Duodenal mucosa (tissue), 2 donors: ENCODE results near the gene OSBPL9.
"Not testable (repeated sequence)": the region's sequence is repeated elsewhere in the genome, so short reads cannot be mapped to it uniquely, and the experiment has no call there.

Experiments used
- H3K27ac ChIP-seq: one replicate; pipeline ENCODE4 v1.7.0; 2013; ENCODE audit warnings: low read depth, low read length
- H3K27me3 ChIP-seq, 2 donors: one replicate each; pipeline ENCODE4 v1.7.0; 2013; ENCODE audit warnings: low read length in 2 of 2, control low read depth in 1 of 2; ENCODE audit not compliant: insufficient read depth in 2 of 2, control insufficient read depth in 1 of 2
- H3K36me3 ChIP-seq, 2 donors: one replicate each; pipeline ENCODE4 v1.7.0; 2013; ENCODE audit warnings: low read length in 2 of 2, control low read depth in 1 of 2; ENCODE audit not compliant: insufficient read depth in 2 of 2, control insufficient read depth in 1 of 2
- H3K4me1 ChIP-seq, 2 donors: one replicate each; pipeline ENCODE4 v1.7.0; 2013; ENCODE audit warnings: low read length in 2 of 2, control low read depth in 1 of 2; ENCODE audit not compliant: insufficient read depth in 2 of 2, control insufficient read depth in 1 of 2
- H3K4me3 ChIP-seq, 2 donors: one replicate each; pipeline ENCODE4 v1.7.0; 2013; ENCODE audit warnings: low read length in 2 of 2, low read depth in 1 of 2
- H3K9ac ChIP-seq, 2 donors: one replicate each; pipeline ENCODE4 v1.7.0; 2013; ENCODE audit warnings: low read length in 2 of 2, low read depth in 1 of 2
- H3K9me3 ChIP-seq, 2 donors: one replicate each; pipeline ENCODE4 v1.7.0; 2013; ENCODE audit warnings: low read length in 2 of 2, control low read depth in 1 of 2; ENCODE audit not compliant: control insufficient read depth in 1 of 2

OSBPL9 gene

GRCh38 chr1:51607681-51608095, 9.2 kb upstream of the OSBPL9 start:
- H3K27me3 ChIP-seq, result no peaks in the 10 kb centered on the region
- no peak overlapping the region for H3K9ac ChIP-seq
- no peak overlapping the region for H3K4me3 ChIP-seq
- H3K9me3 ChIP-seq, result no peaks in the 10 kb centered on the region
- H3K27ac ChIP-seq, result no peak overlapping the region
- no peaks in the 10 kb centered on the region for H3K36me3 ChIP-seq
- no peaks in the 10 kb centered on the region for H3K4me1 ChIP-seq

GRCh38 chr1:51610104-51610503, 6.8 kb upstream of the OSBPL9 start:
- H3K4me1 ChIP-seq, H3K27ac ChIP-seq, H3K27me3 ChIP-seq, H3K36me3 ChIP-seq, H3K9ac ChIP-seq, H3K9me3 ChIP-seq, H3K4me3 ChIP-seq: not testable (repeated sequence)

DNA sequence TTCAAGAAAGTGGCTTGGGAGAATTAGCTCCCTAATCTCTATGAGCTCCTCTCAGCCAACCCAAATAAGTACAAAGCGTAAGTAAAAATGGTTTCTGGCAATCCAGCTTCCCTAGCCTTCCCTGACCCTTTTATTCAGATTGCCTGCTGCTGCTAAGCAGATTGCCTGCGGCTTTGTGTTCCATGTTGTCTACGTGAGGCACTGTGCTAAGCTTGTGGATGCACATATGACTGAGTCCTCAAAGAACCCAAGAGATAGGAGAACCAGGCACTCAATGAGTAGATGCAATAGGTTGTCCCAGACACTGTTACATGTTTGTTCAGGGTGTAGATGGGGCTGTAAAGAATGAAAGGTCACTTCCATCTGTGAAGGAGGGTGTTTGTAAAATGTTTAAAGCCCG, 6.3 kb upstream of the OSBPL9 start:
- Histone ChIP-seq H3K27ac (no peak overlapping the region), H3K27me3 (no peaks in the 10 kb centered on the region), H3K4me1 (no peaks in the 10 kb centered on the region), H3K4me3 (no peak overlapping the region), H3K9ac (no peak overlapping the region), H3K36me3 (no peaks in the 10 kb centered on the region), H3K9me3 (no peaks in the 10 kb centered on the region)

- no peak overlapping the region for H3K27ac ChIP-seq
Observed at GRCh38 chr1:51612447-51612961, 4.4 kb upstream of the OSBPL9 start.

GRCh38 chr1:51615780-51616291, 1.1 kb upstream of the OSBPL9 start:
- no peaks in the 10 kb centered on the region for H3K27me3 ChIP-seq
- peaks cover 9 to 16% of the 10 kb centered on the region in 2 donors for H3K4me1 ChIP-seq
- no peaks in the 10 kb centered on the region for H3K36me3 ChIP-seq
- H3K27ac ChIP-seq, result no peak overlapping the region
- H3K9ac ChIP-seq, result no peak overlapping the region
- H3K9me3 ChIP-seq, result no peaks in the 10 kb centered on the region
- no peak overlapping the region for H3K4me3 ChIP-seq

More at GRCh38 chr1:51612447-51612961, 4.4 kb upstream of the OSBPL9 start:
- Histone ChIP-seq H3K9me3 (no peaks in the 10 kb centered on the region), H3K27me3 (no peaks in the 10 kb centered on the region), H3K4me3 (no peak overlapping the region), H3K9ac (no peak overlapping the region), H3K36me3 (no peaks in the 10 kb centered on the region), H3K4me1 (peaks cover under 1 to 8% of the 10 kb centered on the region in 2 donors)

- Histone ChIP-seq H3K9me3 (no peaks in the 10 kb centered on the region), H3K27ac (no peak overlapping the region), H3K4me1 (peaks cover 9 to 16% of the 10 kb centered on the region in 2 donors), H3K36me3 (no peaks in the 10 kb centered on the region), H3K4me3 (peak overlapping the region in 1 of 2 donors; percentile 12), H3K27me3 (no peaks in the 10 kb centered on the region), H3K9ac (no peak overlapping the region)
Observed at GRCh38 chr1:51616490-51616889, 402 bp upstream of the OSBPL9 start.

- Histone ChIP-seq H3K36me3 (no peaks in the 10 kb centered on the region), H3K4me3 (no peak overlapping the region), H3K9ac (no peak overlapping the region), H3K27ac (no peak overlapping the region), H3K9me3 (no peaks in the 10 kb centered on the region), H3K4me1 (peaks cover 12 to 16% of the 10 kb centered on the region in 2 donors), H3K27me3 (no peaks in the 10 kb centered on the region)
Observed at GRCh38 chr1:51618715-51619114, 1.8 kb downstream of the OSBPL9 start.

GRCh38 chr1:51620470-51620869, 3.6 kb downstream of the OSBPL9 start:
- Histone ChIP-seq H3K9me3 (no peaks in the 10 kb centered on the region), H3K4me3 (no peak overlapping the region), H3K4me1 (peaks cover 12 to 16% of the 10 kb centered on the region in 2 donors), H3K27me3 (no peaks in the 10 kb centered on the region), H3K36me3 (no peaks in the 10 kb centered on the region), H3K27ac (no peak overlapping the region), H3K9ac (no peak overlapping the region)

- H3K9ac ChIP-seq, result no peak overlapping the region
- H3K9me3 ChIP-seq, result no peaks in the 10 kb centered on the region
- no peak overlapping the region for H3K27ac ChIP-seq
- H3K4me1 ChIP-seq, result peaks cover 12 to 15% of the 10 kb centered on the region in 2 donors
- H3K36me3 ChIP-seq, result no peaks in the 10 kb centered on the region
- H3K4me3 ChIP-seq, result no peak overlapping the region
- H3K27me3 ChIP-seq, result no peaks in the 10 kb centered on the region
Observed at GRCh38 chr1:51621161-51621560, 4.3 kb downstream of the OSBPL9 start.

GRCh38 chr1:51621841-51622454, 5.1 kb downstream of the OSBPL9 start:
- Histone ChIP-seq H3K9me3 (no peaks in the 10 kb centered on the region), H3K9ac (no peak overlapping the region), H3K4me3 (no peak overlapping the region), H3K4me1 (peaks cover 10 to 12% of the 10 kb centered on the region in 2 donors), H3K36me3 (no peaks in the 10 kb centered on the region), H3K27ac (no peak overlapping the region), H3K27me3 (no peaks in the 10 kb centered on the region)
